Measurements from ENCODE around the gene SPINT1.
A peak's percentile ranks its signal among the peaks of the same experiment; 100 is the strongest.

Gene SPINT1

DNA sequence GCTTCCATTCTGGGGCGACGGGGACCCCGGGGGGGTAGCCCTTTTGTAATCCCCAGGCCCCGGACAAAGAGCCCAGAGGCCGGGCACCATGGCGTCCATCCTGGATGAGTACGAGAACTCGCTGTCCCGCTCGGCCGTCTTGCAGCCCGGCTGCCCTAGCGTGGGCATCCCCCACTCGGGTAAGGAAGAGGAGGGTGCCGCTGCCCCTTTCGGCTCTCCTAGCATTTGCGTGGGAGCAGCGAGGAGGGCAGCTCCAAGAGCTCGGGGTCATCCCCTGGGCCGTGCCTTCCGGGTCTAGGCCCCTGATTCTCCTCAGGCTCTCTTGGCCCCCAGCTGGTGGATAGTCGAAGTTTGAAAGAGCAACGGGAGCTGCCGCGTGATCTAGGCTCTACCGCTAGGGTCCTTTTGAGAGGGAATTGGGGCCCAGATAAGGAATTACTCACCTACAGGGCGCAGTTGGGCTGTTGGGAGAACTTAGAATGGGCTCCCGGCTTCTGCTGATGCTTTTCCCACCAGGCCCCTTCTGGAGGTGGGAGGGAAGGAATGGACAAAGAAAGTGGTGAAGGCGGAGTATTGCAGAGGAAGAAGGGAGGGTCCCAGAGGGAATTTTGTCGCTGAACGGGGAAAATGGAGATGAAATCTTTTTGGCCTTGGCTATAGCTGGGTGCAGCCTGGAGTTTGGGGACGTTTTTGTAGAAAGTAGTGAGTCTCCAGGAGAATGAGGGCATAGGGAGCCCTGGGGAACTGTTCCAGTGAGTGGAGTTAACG lies 51.0 kb downstream of the SPINT1 start:
- DNase-seq, result peak; percentile 43

DNA sequence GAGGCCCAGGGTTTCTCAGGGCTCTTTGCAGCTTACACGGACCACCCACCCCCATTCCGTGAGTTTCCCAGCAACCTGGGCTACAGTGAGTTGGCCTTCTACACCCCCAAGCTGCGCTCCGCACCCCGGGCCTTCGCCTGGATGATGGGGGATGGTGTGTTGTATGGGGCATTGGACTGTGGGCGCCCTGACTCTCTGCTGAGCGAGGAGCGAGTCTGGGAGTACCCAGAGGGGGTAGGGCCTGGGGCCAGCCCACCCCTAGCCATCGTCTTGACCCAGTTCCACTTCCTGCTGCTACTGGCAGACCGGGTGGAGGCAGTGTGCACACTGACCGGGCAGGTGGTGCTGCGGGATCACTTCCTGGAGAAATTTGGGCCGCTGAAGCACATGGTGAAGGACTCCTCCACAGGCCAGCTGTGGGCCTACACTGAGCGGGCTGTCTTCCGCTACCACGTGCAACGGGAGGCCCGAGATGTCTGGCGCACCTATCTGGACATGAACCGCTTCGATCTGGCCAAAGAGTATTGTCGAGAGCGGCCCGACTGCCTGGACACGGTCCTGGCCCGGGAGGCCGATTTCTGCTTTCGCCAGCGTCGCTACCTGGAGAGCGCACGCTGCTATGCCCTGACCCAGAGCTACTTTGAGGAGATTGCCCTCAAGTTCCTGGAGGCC lies 55.8 kb downstream of the SPINT1 start:
- DNase-seq, result no peak

DNA sequence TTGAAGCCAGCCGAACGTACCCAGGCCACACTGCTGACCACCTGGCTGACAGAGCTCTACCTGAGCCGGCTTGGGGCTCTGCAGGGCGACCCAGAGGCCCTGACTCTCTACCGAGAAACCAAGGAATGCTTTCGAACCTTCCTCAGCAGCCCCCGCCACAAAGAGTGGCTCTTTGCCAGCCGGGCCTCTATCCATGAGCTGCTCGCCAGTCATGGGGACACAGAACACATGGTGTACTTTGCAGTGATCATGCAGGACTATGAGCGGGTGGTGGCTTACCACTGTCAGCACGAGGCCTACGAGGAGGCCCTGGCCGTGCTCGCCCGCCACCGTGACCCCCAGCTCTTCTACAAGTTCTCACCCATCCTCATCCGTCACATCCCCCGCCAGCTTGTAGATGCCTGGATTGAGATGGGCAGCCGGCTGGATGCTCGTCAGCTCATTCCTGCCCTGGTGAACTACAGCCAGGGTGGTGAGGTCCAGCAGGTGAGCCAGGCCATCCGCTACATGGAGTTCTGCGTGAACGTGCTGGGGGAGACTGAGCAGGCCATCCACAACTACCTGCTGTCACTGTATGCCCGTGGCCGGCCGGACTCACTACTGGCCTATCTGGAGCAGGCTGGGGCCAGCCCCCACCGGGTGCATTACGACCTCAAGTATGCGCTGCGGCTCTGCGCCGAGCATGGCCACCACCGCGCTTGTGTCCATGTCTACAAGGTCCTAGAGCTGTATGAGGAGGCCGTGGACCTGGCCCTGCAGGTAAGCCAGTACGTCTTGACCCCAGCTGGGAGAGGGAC lies 56.6 kb downstream of the SPINT1 start:
- no peak for DNase-seq

DNA sequence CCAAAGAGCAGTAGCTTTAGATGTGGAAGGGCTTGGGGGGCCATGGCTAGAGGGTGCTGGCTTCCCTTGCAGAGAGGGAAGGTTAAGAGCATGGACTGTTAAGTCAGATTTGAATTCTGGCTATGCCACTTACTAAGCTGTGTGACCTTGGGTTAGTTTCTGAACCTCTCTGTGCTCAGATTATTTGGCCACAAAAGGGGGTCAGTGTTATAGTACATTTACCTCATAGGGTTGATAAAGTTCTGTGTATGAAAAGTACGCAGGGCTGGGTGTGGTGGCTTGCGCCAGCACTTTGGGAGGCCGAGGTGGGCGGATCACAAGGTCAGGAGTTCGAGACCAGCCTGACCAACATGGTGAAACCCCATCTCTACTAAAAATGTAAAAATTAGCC lies 57.2 kb downstream of the SPINT1 start:
- no peak for DNase-seq

DNA sequence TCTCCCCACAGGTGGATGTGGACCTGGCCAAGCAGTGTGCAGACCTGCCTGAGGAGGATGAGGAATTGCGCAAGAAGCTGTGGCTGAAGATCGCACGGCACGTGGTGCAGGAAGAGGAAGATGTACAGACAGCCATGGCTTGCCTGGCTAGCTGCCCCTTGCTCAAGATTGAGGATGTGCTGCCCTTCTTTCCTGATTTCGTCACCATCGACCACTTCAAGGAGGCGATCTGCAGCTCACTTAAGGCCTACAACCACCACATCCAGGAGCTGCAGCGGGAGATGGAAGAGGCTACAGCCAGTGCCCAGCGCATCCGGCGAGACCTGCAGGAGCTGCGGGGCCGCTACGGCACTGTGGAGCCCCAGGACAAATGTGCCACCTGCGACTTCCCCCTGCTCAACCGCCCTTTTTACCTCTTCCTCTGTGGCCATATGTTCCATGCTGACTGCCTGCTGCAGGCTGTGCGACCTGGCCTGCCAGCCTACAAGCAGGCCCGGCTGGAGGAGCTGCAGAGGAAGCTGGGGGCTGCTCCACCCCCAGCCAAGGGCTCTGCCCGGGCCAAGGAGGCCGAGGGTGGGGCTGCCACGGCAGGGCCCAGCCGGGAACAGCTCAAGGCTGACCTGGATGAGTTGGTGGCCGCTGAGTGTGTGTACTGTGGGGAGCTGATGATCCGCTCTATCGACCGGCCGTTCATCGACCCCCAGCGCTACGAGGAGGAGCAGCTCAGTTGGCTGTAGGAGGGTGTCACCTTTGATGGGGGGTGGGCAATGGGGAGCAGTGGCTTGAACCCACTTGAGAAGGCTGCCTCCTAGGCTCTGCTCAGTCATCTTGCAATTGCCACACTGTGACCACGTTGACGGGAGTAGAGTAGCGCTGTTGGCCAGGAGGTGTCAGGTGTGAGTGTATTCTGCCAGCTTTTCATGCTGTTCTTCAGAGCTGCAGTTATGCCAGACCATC lies 59.0 kb downstream of the SPINT1 start:
- no peak for DNase-seq

DNA sequence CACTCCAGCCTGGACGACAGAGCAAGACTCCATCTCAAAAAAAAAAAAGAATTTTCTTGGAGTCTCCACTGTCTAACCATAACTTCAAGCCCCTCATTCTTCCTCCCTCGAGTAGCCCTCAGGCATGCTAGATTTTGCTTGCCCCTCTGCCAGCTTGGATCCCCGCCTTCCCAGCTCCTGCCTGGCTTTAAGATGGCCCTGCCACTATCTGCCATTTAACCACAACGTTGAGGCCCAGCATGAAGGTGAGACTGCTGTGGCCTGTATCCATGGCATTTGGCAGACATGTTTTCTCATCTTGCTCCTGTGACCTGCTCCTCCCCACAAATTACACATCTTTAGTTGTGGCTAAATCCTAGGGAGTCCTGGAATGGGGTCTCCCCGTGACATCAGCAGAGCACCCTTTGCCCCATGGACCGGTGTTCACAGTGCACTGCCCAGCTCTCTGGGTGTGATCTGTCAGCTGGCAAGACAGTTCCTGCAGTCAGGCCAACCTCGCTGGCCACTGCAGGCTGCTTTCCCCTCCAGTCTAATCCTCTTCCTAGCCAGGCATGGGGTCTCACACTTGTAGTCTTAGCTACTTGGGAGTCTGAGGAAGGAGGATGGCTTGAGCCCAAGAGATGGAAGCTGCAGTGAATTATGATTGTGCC lies 60.8 kb downstream of the SPINT1 start:
- no peak for DNase-seq

DNA sequence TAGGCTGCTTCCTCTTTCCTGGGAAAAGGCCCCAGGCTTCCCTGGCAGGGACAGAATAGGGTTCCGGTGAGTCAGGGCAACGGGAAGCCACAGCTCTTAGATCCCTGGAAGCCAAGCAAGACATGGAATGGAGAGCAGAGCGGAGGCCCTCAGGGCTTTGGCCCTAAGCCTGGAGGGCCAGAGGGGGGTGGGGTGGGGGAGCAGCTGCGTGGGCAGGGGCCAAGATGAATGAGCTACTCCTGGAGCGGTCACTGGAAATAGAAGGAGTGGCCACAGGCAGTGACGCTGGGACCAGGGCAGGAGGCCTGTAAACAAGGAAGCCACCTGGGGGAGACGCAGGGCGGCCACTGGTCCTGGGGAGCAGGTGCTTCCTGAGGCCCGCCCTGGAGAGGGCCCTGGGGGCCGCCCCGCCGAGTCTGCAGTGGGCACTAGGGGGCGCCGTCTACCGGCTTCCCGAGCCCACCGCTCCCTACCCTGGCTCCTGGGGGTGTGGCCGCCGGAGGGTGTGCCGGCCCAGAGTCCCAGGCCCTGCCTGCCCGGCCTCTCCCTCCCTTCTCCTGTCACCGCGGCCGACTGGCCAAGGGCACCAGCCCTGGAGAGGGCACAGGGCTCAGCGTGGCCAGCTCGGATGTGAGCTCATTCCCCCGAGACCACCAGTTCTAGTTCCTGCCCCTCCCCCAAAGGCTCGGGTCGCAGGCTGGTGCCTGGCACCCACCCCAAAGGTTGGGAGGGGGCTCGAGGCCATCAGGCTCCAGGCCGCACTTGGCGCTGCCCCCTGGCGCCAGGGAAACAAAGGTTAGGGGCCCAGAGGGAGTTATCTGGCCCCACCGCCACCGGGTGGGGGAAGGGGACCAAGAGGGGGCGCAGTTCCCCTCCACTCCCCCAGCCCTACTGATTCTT lies 62.5 kb downstream of the SPINT1 start:
- peak; percentile 71 for DNase-seq

DNA sequence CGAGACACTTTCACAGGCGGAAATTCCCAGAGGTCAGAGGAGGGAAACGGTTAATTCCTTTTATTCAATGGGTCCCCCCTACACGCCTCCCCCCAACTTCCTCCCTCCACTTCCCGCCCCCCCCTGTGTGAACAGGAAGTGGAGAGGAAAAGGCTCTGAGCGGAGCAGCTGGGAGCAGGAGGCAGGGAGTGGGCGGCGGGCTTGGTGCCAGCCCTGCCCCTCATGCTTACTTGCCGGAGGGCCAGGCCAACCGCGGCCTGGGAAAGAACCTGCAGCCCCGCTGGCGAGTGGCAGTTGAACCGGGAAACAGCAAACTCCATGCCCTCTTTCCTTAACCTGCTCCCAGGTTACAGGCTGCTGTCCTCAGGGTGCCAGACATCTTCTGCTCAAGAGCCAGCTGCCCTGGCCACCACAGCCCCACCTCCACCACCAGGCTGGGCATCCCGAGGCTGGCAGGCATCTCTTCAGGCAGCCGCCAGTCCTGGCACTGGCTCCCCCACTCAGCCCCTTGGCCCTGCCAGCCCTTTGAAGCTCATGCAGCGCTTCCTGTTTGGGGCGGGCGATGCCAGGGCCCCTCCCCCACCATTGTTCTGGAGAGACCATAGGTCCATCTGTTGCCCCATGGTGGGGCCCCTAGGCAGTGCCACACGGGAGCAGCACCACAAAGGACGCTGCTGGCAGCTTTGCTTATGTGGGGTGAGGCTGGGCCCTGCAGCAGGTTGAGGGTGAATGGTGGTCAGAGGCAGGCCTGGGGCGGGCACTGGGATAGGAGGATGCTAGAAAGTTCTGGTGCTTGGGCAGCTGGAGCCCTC lies 63.3 kb downstream of the SPINT1 start:
- DNase-seq, result peak; percentile 41

Data from T-helper 9 cell (primary cell).